Liver (tissue), 3 donors: ENCODE data around the gene ERICH6.
A peak's percentile ranks its signal among the peaks of the same experiment; 100 is the strongest.

ENCODE experiments used
- CTCF ChIP-seq: fragments of 150-350 bp; IDR thresholded peaks from 2 replicates; pipeline ENCODE4 v1.5.1; 2017; ENCODE audit warnings: improper control_type of control experiment, low read depth, low read length; ENCODE audit not compliant: missing input control
- EGR1 ChIP-seq, 2 donors: IDR thresholded peaks; 2 replicates each; pipeline ENCODE4 v1.6.1; 2016 to 2018; ENCODE audit warnings: antibody characterized with exemption in 2 of 2, low read depth in 2 of 2
- FOXA1 ChIP-seq: IDR thresholded peaks from 2 replicates; pipeline ENCODE4 v1.6.1; 2016; ENCODE audit warnings: antibody characterized with exemption
- HNF4G ChIP-seq: IDR thresholded peaks from 2 replicates; pipeline ENCODE4 v1.6.1; 2016; ENCODE audit warnings: antibody characterized with exemption
- MAX ChIP-seq: IDR thresholded peaks from 2 replicates; pipeline ENCODE4 v1.6.1; 2016; ENCODE audit warnings: antibody characterized with exemption
- REST ChIP-seq: IDR thresholded peaks from 2 replicates; pipeline ENCODE4 v1.6.1; 2016; ENCODE audit warnings: antibody characterized with exemption, mild to moderate bottlenecking
- YY1 ChIP-seq: IDR thresholded peaks from 2 replicates; pipeline ENCODE4 v1.6.1; 2016; ENCODE audit warnings: antibody characterized with exemption, mild to moderate bottlenecking
- ZBTB33 ChIP-seq: IDR thresholded peaks from 2 replicates; pipeline ENCODE4 v1.6.1; 2016; ENCODE audit warnings: antibody characterized with exemption
- donor health status: healthy.
- donor health status: healthy.

GRCh38 chr3:150744919-150745211 lies 41.1 kb upstream of the ERICH6 start:
- TF ChIP-seq CTCF (no peak), ZBTB33 (peak; percentile 23), REST (peak; percentile 4), MAX (no peak), YY1 (peak; percentile 6), EGR1 (IDR thresholded peaks at IDR 0.05; ENCODE audit: low read depth in 2 of 2) (no peak), HNF4G (no peak), FOXA1 (no peak)
